SK-N-SH (cell line): ENCODE measurements around the gene MLIP.

ENCODE experiments used
- EP300 ChIP-seq, 2 experiments: IDR thresholded peaks; 2 replicates each; pipeline versions ENCODE4 v1.4.0 to v1.6.1; 2012; ENCODE audit warnings: borderline replicate concordance in 1 of 2, low read depth in 1 of 2, low read length in 1 of 2
- EZH2phosphoT487 ChIP-seq: fragments of 200-600 bp; sonication (generic); IDR thresholded peaks from 2 replicates; pipeline ENCODE4 v1.6.1; 2017; ENCODE audit warnings: low read depth, mixed run types, mild to moderate bottlenecking, antibody characterized with exemption, moderate library complexity, borderline replicate concordance
- GABPA ChIP-seq: IDR thresholded peaks from 2 replicates; pipeline ENCODE4 v1.4.0; 2012; ENCODE audit warnings: low read depth, mild to moderate bottlenecking
- MXI1 ChIP-seq: IDR thresholded peaks from 2 replicates; pipeline ENCODE4 v1.6.1; 2012; ENCODE audit warnings: mild to moderate bottlenecking, low read depth, low read length, improper control_type of control experiment
- POLR2AphosphoS5 ChIP-seq: IDR thresholded peaks from 2 replicates; pipeline ENCODE4 v1.6.1; 2012; ENCODE audit warnings: low read depth, low read length
- RAD21 ChIP-seq: IDR thresholded peaks from 2 replicates; pipeline ENCODE4 v1.6.1; 2012; ENCODE audit warnings: mild to moderate bottlenecking, low read length
- RFX5 ChIP-seq: IDR thresholded peaks from 2 replicates; pipeline ENCODE4 v1.6.1; 2012; ENCODE audit warnings: mild to moderate bottlenecking, improper control_type of control experiment, low read length
- TAF1 ChIP-seq: IDR thresholded peaks from 2 replicates; pipeline ENCODE4 v1.6.1; 2012; ENCODE audit warnings: low read depth, mild to moderate bottlenecking, low read length, moderate library complexity, borderline replicate concordance
- TEAD4 ChIP-seq: IDR thresholded peaks from 2 replicates; pipeline ENCODE4 v1.4.0; 2012; ENCODE audit warnings: mild to moderate bottlenecking, borderline replicate concordance; ENCODE audit not compliant: insufficient read depth
- TF ChIP-seq, protein P1 (sequence below): IDR thresholded peaks from 2 replicates; pipeline ENCODE4 v1.6.1; 2012; ENCODE audit warnings: mild to moderate bottlenecking, low read depth, low read length, moderate library complexity
- TF ChIP-seq, protein P2 (sequence below): fragments of 200-600 bp; sonication (generic); IDR thresholded peaks from 2 replicates; pipeline ENCODE4 v1.6.1; 2017; ENCODE audit warnings: antibody characterized with exemption, mild to moderate bottlenecking, moderate library complexity
- TF ChIP-seq, protein P3 (sequence below): IDR thresholded peaks from 2 replicates; pipeline ENCODE4; 2012

DNA sequence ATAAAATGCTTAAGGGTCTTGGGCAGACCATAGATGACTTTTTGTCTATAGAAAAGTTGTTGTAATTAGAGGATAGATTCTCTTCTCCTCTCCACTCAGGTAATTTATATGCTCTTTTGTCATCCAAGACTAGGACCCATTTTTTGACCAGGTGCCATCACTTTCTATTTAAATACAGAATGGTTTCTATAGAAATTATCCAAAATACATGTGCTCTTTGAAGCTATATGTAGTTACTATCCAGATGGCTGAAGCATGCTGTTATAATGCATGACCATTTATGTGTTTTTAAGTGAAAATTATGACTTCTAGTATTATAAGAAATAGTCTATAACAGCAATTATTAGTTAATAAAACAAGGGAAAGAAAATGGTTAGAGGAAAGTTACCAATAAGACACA, 3.0 kb upstream of the MLIP start:
- TF ChIP-seq TEAD4: no peak
- TF ChIP-seq, protein P1, sequence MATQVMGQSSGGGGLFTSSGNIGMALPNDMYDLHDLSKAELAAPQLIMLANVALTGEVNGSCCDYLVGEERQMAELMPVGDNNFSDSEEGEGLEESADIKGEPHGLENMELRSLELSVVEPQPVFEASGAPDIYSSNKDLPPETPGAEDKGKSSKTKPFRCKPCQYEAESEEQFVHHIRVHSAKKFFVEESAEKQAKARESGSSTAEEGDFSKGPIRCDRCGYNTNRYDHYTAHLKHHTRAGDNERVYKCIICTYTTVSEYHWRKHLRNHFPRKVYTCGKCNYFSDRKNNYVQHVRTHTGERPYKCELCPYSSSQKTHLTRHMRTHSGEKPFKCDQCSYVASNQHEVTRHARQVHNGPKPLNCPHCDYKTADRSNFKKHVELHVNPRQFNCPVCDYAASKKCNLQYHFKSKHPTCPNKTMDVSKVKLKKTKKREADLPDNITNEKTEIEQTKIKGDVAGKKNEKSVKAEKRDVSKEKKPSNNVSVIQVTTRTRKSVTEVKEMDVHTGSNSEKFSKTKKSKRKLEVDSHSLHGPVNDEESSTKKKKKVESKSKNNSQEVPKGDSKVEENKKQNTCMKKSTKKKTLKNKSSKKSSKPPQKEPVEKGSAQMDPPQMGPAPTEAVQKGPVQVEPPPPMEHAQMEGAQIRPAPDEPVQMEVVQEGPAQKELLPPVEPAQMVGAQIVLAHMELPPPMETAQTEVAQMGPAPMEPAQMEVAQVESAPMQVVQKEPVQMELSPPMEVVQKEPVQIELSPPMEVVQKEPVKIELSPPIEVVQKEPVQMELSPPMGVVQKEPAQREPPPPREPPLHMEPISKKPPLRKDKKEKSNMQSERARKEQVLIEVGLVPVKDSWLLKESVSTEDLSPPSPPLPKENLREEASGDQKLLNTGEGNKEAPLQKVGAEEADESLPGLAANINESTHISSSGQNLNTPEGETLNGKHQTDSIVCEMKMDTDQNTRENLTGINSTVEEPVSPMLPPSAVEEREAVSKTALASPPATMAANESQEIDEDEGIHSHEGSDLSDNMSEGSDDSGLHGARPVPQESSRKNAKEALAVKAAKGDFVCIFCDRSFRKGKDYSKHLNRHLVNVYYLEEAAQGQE: no peak
- no peak for TF ChIP-seq RAD21
- TF ChIP-seq POLR2AphosphoS5: no peak
- TF ChIP-seq, protein P2, sequence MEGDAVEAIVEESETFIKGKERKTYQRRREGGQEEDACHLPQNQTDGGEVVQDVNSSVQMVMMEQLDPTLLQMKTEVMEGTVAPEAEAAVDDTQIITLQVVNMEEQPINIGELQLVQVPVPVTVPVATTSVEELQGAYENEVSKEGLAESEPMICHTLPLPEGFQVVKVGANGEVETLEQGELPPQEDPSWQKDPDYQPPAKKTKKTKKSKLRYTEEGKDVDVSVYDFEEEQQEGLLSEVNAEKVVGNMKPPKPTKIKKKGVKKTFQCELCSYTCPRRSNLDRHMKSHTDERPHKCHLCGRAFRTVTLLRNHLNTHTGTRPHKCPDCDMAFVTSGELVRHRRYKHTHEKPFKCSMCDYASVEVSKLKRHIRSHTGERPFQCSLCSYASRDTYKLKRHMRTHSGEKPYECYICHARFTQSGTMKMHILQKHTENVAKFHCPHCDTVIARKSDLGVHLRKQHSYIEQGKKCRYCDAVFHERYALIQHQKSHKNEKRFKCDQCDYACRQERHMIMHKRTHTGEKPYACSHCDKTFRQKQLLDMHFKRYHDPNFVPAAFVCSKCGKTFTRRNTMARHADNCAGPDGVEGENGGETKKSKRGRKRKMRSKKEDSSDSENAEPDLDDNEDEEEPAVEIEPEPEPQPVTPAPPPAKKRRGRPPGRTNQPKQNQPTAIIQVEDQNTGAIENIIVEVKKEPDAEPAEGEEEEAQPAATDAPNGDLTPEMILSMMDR: no peak
- TF ChIP-seq, protein P3, sequence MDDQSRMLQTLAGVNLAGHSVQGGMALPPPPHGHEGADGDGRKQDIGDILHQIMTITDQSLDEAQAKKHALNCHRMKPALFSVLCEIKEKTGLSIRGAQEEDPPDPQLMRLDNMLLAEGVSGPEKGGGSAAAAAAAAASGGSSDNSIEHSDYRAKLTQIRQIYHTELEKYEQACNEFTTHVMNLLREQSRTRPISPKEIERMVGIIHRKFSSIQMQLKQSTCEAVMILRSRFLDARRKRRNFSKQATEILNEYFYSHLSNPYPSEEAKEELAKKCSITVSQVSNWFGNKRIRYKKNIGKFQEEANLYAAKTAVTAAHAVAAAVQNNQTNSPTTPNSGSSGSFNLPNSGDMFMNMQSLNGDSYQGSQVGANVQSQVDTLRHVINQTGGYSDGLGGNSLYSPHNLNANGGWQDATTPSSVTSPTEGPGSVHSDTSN: no peak
- no peak for TF ChIP-seq GABPA
- TF ChIP-seq RFX5: no peak
- TF ChIP-seq MXI1: no peak
- TF ChIP-seq EZH2phosphoT487: no peak
- no peak for TF ChIP-seq EP300 (IDR thresholded peaks at IDR 0.05; ENCODE audit: borderline replicate concordance in 1 of 2, low read depth in 1 of 2, low read length in 1 of 2)
- TF ChIP-seq TAF1: no peak
